G401 (cell line): ENCODE results near the gene TMUB1. TPM values are rescaled to one million over a fixed set of nuclear protein-coding genes. Genes with fewer than 3 reads are reported as not detected.

Experiments
- DNase-seq: peaks from one replicate; pipeline ENCODE4 v3.0.0-alpha.2; 2015; ENCODE audit warnings: low spot score
- in situ Hi-C: cut with HindIII; loops from 2 replicates; pipeline ENCODE4 v1.10.0; 2016; ENCODE audit warnings: low sequenced_read_pairs, mixed read lengths
- total RNA-seq: library from RNA; depleted of rRNA; stranded (reverse); fragments of >200 nt; shearing (Covaris generic); gene quantifications from 2 replicates; pipeline ENCODE4 v1.2.3, GENCODE V29; 2014

TMUB1 gene
- total RNA-seq, 1 experiment from 2014 or later = 94.3 TPM

DNA sequence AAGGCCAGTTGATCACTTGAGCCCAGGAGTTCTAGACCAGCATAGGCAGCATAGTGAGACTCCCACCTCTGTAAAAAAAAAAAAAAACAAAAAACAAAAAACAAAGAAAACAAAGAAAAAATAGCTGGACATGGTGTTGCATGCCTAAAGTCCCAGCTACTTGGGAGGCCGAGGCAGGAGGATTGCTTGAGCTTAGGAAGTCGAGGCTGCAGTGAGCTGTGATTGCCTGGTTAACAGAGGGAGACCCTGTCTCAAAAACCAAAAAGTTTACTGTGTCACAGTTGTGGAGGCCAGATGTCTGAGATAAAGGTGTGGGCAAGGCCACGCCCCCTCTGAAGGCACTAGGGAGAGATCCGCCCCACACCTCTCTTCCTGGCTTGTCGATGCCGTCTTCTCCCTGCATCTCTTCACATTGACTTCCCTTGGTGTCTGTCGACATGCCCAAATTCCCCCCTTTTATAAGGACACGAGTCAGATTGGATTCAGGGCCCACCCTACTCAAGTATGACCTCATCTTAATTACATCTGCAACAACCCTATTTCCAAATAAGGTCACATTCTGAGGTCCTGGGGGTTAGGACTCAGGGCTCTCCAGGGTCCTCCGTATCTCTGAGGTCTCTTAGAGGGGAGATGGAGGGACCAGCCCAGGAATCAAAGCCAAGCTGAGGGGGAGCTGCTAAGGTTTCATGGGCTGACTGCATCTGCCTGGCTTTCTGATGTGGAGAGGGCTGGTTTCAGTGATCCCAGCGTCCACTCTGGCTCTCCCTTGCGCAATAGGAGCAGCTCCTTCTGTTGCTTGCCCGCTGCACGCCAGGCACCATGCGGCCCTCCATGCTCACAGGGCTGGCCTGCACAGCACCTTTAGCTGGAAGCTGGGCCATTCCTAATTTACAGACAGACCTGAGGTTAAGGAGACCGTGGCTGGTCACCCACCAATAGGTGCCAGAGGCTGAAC lies 26.1 kb upstream of the TMUB1 start:
- in situ Hi-C loops = no loop called here

DNA sequence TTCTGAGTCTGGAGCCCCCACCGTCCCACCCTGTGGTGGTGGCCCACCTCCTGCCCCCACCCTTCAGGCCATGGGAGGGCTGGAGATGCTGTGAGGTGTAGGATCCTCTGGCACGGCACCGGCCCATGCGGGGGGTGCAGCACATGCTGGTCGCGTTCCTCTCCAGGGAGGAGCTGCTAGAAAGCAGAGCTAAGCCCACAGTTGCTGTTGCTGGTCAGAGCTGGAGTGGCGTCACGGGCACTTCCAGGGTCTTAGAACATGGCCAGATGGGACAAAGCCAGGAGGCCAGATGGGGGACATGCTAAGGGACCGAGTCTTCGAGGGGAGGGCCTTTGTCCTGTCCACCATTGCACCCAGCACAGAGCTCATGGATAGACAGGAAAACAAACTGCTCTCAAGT lies 24.6 kb upstream of the TMUB1 start:
- in situ Hi-C loops = no loop called here
- DNase-seq = no peak

More for the DNA sequence above, 26.1 kb upstream of the TMUB1 start:
- DNase-seq = no peak

- in situ Hi-C loops = no loop called here
- DNase-seq = no peak
These were observed 21.3 kb upstream of the TMUB1 start for GRCh38 chr7:151104411-151105235.

DNA sequence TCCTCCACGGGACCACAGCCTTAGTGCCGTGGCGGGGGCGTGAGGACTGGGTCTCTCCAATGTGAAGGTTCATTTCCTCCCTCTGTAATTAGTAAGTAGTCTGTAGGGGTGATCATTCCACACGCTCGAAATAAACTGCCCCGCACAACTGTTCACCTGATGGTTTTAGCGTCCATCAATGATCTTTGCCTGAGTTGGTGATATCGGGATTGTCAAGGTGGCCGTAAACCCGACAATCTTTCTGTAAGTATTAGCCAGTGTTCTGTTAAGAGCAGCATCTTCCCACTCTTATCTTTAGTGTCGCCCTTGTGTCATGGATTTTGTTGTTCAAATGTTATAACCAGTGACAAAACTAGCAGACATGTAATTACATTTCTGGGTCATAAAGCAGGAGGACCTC lies 20.7 kb upstream of the TMUB1 start:
- DNase-seq = no peak
- in situ Hi-C loops = no loop called here

GRCh38 chr7:151102991-151103390 lies 19.7 kb upstream of the TMUB1 start:
- in situ Hi-C loops = no loop called here
- no peak for DNase-seq

DNA sequence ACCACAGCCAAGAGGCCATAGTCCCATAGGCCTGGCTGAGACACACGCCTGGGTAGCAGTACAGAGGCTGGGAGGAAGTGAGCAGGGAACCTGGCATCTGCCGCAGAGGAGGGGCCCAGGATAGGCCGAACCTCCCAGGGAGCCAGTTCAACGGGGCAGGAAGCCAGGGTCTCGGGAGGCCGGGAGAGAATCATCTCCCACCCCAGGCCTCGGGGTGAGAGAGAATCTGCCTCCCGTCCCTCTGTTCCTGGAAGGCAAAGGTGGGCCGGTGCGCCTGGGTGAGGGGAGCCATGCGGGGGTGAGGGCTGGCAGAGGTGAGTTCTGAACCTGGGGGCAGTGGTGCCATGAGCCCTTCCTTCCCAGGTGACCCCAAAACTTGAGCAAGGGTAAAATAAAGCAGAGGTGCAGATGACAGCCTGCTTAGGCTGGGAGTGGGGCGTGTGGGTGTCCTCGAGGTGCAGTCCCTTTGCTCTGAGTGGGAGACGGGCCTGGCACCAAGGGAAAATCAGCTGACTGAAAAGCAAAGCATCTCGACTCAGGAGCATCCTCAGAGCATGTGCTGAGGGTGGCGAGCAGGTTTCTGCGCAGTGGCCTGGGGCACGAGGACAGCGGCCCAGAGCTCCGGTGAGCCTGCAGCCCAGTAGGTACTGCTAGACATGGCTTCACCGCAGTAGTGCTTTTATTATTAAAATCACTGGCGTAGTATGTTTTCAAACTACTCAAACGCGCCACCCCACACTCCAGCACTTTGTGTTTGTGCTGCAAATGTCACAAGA lies 18.5 kb upstream of the TMUB1 start:
- no peak for DNase-seq

GRCh38 chr7:151100921-151101320 lies 17.6 kb upstream of the TMUB1 start:
- no peak for DNase-seq
- in situ Hi-C loops = no loop called here

More for the DNA sequence above, 18.5 kb upstream of the TMUB1 start:
- in situ Hi-C loops = no loop called here

GRCh38 chr7:151099486-151100211 lies 16.4 kb upstream of the TMUB1 start:
- DNase-seq = no peak
- in situ Hi-C loops = no loop called here

DNA sequence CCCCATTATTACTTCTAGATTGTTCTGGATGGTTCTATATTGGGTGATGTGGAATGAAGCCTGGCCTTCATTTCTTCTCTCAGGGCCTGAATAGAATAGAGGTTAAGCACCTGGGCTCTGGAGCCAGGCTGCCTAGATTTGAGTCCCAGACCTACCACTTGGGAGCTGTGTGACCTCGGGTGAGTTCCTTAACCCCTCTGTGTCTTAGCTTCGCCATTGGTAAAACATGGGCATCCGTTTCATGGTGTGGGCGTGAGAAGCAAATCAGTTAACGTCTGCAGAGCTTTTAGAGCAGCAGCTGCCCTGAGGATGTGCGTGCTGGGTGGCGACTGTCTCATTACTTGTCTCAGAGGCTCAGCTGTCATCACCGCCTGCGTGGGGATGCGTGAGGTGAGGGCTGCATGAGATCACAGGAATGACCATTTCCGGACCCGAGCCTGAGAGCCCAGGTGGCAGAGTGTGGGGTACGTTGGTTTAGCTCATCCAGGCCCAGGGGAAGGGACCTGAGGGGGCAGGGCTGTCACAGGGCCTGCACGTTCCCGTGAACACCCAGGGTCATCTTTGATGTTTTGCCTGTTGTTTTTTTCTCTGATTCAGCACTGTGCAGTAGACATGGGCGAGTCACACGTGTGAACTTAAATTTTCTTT lies 12.7 kb upstream of the TMUB1 start:
- DNase-seq = no peak
- in situ Hi-C loops = no loop called here

- in situ Hi-C loops = no loop called here
- DNase-seq = no peak
These were observed 12.0 kb upstream of the TMUB1 start for GRCh38 chr7:151095123-151095797.

DNA sequence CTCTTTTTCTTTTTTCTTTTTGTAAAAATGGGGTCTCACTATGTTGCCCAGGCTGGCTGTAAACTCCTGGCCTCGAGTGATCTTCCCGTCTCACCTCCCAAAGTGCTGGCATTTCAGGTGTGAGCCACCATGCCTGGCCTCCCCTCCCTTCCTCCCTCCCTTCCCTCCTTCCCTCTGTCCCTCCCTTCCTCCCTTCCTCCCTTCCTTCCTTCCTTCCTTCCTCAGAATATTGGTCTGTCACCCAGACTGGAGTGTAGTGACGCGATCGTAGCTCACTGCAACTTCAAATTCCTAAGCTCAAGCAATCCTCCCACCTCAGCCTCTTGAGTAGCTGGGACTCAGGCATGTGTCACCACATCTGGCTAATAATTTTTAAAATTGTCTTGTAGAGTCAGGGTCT lies 11.4 kb upstream of the TMUB1 start:
- in situ Hi-C loops = no loop called here
- DNase-seq = no peak

DNA sequence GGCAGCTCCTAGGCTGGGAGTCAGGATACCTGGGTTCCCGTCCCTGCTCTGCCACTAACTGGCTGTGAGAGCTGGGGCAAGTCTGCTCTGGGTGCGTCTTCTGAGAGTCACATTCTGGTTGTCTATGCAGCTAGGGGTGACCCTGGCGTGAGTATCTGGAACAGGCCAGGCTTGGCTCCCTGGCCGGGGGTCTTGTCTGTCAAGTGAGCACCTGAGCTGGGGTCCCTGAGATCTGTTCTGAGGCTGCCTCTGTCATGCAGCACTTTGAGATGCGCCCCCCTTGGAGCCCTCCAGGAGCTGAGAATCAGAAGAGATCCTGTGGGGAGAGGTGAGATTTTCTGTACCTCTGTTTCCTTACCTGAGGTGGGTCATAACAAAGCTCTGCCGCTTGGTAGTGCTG lies 10.5 kb upstream of the TMUB1 start:
- in situ Hi-C loops = no loop called here
- DNase-seq = no peak

- in situ Hi-C loops = no loop called here
- DNase-seq = no peak
These were observed 8.7 kb upstream of the TMUB1 start for GRCh38 chr7:151091988-151092387.

DNA sequence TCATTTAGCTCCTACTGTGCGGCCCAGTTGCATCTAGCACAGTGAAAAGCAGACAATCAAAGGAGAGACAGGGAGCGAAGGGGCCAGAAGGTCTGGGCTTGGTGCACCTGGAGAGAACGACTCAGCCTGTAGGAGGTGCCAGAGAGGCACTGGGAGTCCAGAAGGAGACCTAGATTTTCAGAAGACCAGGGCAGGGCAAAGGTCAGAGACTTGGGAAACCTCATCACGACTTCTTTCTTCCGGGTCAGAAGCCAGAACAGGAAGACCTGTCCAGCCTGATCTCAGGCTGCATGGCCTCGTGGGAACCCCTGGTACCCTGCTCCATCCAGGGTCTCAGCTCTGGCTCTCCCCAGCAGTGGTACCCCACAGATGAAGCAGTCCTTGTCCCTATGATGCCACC lies 8.1 kb upstream of the TMUB1 start:
- in situ Hi-C loops = no loop called here
- DNase-seq = no peak

GRCh38 chr7:151091003-151091402 lies 7.7 kb upstream of the TMUB1 start:
- no peak for DNase-seq
- in situ Hi-C loops = no loop called here

DNA sequence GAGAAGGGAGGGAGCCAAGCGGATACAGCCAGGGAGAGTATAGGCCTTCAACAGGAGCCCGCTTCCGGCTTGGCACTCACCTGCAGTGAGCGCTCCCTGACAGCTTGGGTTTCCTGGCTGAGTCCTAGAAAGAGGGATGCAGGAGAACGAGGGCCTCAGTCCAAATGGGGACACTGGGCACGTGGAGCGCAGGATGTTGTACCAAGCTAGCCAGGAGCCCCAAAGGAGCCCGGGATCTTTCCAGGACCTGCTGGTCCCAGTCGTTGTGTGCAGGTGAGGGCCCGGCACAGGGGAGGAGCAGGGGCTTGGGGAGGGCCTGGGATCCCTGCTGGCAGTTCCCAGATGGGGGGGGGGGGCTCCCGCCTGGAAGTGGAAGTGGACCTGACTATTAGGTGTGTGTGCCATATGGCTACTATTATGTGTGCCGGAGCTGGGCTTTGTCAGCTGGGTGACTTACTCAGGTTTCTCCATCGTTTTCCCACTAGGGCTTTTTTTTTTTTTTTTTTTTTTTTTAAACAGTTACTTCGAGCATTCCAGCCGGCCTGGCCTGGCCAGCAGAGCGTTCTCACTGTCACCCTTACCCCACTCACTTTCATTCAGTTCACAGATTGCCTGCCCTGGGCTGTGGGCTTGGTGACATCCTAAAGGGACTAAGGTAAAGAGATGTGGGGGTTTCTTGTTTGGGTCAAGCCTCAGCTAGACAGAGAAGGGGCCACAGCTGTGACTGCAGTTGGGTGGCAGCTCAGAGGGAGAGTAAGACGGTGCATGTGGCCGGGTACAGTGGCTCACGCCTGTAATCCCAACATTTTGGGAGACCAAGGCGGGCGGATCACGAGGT lies 6.8 kb upstream of the TMUB1 start:
- peak; percentile 92 for DNase-seq
- in situ Hi-C loops = no loop called here
